ENCODE measurements around the gene BMPR1A.

DNA sequence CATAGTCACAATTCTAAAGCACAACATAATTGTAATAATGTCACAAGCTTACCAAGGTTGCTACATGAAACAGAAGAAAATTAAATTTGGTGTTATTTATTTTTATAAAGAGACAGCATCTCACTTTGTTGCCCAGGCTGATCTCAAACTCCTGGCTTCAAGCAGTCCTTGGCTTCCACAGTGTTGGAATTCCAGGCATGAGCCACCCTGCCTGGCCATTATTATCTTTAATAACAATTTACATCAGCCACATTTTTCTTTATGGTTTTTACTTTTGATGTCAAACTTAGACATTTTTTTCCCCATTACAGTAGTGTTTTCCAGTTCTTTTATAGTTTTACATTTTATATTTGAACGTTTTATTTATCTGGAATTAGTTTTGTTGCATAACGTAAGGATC is 46.7 kb downstream of the BMPR1A start:
- TF ChIP-seq POLR2A (IDR thresholded peaks at IDR 0.05) (no peak), POLR2AphosphoS5 (IDR thresholded peaks at IDR 0.05) (no peak)
- TF ChIP-seq, protein P1, sequence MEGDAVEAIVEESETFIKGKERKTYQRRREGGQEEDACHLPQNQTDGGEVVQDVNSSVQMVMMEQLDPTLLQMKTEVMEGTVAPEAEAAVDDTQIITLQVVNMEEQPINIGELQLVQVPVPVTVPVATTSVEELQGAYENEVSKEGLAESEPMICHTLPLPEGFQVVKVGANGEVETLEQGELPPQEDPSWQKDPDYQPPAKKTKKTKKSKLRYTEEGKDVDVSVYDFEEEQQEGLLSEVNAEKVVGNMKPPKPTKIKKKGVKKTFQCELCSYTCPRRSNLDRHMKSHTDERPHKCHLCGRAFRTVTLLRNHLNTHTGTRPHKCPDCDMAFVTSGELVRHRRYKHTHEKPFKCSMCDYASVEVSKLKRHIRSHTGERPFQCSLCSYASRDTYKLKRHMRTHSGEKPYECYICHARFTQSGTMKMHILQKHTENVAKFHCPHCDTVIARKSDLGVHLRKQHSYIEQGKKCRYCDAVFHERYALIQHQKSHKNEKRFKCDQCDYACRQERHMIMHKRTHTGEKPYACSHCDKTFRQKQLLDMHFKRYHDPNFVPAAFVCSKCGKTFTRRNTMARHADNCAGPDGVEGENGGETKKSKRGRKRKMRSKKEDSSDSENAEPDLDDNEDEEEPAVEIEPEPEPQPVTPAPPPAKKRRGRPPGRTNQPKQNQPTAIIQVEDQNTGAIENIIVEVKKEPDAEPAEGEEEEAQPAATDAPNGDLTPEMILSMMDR (IDR thresholded peaks at IDR 0.05) = no peak
